HG02852 (cell line): Measurements from ENCODE around the gene NFIX.

Experiments used
- ATAC-seq: cut with Tn5 transposase; IDR thresholded peaks from one replicate; pipeline ENCODE4 v1.9.1; 2021; ENCODE audit warnings: mild to moderate bottlenecking, moderate library complexity; ENCODE audit not compliant: unreplicated experiment

The NFIX gene

DNA sequence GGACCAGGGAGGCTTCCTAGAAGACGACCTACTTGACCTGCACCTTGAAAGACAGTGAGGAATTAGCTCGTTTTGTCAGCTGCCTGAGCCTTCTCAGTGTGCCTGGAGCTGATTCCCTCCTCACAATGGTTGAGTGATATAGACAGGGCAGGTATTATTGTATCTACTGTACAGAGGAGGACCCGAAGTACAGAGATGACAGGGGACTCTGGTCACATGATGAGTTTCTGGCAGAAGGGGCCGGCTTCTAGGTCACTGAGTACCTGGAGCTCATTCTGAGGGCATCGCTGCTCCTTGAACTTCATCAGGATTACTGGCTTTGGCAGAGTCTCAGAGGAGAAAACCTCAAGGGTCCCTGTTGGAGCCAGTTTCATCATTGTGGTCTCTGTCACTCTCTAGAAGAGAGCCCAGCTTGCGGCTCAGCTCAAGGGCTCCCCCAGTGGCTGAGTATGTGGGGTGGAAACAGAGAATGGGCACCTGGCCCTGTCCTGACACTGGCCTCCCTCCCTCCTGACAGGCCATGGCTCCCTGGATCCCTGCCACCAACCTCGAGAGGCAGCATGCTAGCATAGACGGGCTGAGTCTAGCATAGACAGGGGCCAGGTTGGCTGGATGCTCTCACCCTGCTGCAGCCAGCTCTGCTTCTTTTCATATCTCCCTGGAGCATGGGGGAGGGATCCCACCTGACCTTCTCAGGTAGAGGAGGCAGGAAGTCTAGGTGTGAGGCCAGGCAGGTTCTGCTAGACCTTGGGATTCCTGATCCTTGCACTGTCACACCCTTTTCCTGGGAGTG, 38.7 kb downstream of the NFIX start:
- no peak for ATAC-seq

DNA sequence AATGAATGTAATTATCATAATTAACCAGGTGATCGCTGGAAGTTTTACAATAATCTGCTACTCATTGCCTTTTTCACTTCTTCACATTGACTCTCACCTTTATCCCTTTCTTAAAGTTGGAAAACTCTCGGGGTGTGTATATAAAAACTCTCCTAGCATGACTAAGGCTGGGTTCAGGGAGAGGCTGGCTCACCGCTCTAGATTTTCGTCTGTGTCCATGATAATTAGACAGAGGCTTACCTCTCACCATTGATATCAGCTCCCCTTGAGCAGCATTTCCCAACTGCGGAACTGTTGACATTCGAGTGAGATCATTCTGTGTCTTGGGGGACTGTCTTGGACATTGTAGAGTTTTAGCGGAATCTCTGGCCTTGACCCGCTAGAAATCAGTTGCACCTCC, 39.4 kb downstream of the NFIX start:
- ATAC-seq: no peak

DNA sequence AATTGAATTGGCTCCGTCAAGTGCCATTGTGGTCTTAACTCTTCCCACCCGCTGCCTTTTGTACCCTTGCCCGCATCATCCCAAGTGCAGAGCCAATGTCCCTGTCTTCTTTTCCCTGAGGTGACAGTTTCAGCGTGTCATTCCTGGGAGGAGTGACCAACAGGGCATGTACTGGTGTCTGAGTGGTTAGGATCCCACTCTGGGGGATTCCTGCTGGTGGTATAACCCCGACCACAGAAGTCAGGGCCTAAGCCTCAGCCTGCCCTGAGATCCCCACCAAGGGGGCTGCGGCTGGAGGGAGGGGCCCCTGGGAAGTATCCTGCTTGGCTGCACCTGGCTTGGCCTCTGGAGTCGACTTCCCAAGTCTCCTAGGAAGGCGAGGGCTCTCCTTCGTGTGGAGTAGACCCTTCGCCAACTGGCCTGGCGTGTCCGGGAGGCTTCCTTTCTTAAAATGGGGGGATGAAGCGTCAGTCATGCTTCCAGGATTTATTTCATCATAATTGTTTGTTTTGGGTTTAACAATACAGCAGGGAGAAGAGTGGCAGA, 40.6 kb downstream of the NFIX start:
- no peak for ATAC-seq

DNA sequence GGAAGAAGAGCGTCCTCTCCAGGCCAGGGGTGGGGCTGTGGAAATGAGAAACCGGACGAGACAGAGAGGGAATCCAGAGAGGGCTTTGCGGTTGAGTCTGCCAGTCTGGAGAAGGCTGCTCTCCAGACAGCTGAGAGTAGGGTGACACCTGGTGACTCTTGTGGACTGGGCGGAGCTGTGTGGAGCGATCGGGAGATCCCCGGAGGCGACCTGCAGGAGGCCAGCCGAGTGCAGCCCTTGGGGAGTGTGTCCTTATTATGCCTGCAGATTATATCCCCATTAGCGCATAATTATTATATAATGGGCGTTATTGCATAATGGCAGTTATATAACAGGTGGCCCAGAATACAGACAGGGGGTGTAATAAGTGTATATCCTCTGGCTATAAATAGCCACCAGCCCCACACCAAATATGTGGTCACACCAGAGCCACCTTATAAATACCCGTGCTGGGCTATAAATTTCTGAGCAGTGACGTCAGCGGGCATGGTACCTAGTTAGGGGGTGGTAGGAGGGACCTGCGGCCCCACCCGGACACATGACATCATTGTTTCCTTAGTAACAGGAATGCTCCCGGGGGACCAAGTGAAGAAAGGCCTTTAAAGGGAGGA, 41.2 kb downstream of the NFIX start:
- no peak for ATAC-seq

DNA sequence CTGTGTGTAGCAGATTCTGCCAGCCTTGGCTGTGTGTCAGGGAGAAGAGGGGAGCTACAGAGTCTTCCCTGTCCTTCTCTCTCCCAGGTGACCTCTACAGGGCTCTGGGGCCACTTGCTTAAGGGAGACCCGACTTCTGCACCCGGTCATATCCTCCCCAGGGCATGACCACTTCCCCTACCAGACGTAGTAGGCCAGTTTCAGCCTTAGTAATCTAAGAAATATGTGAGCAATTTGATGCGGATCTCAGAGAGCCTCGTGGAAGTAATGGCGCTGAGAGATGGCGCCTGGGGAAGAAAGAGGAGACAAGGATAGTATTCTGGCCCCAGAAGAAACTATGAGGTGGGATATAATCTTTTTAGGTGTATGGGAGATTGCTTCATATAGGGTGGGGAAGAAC, 41.9 kb downstream of the NFIX start:
- ATAC-seq: no peak

DNA sequence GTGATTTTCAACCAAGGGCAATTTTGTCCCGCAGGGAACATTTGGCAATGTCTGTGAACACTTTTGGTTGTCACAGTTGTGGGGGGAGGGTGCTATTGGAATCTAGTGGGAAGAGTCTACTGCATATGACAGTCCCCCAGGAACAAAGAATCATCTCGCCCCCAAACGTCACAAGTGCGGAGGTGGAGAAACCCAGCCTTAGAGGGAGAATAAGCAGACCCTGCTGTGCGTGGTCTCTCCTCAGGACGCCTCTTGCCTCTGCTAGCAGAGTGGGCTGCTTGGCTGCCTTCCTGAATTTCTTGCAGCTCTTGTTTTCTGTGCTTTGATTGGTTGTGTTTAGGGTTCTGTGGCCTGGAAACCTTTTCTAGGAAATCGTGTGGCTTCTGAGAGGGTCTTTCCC, 42.5 kb downstream of the NFIX start:
- ATAC-seq: no peak

DNA sequence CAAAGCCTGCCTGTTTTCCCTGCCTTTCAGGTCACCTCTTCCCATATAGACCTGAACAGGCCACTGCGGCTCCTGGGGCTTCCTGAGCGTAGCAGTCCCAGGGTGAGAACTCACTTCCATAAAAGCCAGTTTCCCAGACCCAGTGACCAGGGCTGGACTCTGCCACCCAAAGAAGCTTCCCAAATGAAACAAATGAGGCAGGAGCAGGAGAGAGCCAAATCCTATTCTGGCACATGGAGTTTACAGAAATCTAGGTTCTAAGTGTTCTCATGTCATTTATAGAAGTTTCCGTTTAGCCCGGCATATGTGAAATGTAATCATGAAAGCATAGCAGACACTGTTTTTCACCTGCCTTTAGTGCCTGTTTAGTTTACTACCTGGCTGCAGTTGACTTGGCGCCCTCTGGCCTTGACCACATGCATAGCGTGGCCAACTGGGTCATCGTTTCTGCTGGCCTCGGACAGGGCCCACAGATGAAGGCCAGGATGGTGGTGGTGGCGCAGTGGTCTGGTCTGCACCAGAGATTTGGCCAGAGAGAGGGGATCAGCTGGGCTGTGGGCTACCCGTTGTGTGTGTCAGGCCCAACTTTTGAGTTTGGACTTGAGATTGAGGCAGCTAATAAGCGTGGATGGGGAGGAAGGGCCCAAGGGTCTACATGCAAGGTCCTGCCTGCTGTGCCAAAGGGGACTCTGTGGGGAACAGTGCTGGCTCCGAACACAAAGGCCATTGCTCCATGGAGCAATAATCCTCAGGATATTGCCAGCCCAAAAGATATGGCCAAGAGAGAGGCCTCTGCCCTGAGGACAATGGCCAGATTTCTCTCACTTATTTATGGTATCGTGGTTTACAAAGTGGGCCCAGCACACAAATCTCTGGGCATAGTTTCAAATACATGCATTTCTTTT, 43.3 kb downstream of the NFIX start:
- ATAC-seq: no peak

DNA sequence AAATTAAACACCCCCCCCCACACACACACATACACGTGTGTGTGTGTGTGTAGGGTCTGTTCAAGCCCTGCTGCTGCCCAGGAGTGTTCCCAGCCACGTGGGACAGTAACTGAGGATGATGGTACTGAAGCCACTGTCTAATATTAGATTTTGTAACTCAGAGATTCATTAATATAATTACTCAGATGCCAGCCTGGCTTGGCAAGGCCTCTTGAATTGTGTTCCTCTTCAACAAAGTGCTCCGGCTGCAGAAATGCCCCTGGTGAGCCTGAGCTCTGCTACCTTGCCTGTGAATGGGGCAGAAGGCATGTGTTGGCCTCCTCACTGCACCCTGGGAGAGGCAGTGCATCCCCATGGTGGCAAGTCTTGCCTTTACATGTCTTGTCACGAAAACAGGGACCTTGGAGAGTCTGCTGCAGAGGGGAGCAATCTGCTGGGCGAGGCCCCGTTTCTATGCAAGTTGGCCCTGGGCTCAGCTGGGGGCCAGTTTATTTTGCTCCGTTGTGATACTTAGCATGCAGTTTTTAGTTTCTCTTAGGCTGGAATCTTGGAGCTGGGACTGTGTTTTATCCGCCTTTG, 44.0 kb downstream of the NFIX start:
- ATAC-seq: no peak

DNA sequence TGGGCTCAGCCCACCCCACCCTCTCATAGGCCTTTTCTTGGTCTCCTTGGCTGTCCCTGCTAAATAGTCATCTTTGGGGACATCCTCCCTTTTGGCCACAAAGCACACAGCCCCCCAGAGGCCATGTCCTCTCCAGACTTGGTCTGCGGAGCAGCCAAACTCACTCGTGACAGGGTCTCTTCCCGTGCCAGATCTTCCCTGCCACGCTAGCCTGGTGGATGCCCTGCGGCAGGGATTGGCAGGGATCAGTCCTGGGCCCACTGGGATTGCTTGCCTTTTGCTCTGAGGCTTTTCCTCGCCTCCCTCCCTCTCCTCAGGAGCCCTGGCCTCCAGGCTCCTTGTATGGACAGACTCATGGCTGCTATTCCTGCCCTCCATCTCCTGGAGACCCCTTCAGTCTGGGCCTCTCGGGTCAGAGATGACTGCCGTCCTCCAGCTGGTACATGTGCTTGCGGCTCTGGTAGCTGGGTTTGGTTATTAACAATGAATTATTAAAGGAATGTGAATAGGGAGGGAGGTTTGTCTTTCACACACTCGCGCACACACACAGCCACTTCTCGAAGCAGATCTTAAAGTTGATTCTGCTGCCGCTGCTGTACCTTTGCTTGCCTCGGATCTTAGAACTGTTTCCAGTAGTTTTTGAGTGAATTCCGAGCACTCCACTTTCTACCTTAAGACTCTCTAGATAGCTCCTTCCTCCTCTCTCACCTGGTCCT, 45.1 kb downstream of the NFIX start:
- ATAC-seq: no peak

DNA sequence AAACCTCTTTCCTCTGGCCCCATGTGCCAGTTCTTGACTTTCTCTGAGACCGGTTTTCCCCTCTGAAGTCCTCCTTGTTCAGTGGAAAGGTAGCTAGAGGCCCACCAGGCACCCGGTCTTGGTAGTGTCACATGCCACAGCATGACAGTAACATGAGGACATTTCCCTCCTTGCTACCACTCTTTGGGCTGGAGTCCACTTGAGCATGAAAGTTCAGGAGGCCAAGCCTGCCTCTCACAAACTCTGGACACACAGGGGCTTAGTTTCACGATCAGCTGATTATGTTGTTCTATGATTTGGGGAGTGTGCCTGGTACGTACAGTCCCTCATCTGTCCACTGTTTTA, 45.6 kb downstream of the NFIX start:
- no peak for ATAC-seq

DNA sequence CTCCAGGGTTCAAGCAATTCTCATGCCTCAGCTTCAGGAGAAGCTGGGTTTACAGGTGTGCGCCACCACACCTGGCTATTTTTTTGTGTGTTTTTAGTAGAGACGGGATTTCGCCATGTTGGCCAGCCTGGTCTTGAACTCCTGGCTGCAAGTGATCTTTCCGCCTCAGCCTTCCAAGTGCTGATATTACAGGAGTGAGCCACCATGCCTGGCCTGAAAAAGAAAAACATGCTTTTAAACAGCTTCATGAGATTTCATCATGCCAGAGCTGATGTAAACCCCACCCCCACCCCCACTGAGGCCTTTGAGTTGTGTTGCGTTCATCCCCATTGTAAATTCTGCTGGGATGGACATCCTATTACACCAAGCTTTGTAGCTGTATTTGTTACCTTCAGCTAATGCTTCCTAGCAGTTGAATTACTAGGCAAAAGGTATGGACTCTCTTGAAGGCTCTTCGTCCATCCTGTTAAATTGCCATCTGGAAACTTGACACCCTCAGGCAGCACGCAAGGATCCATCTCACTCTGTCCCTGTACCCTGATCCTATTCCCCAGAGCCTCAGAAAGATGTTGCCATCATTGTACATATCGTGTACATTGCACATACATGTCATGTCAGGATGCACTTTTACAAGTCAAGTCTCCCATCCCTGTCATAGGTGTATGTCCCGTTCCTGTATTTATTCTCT, 47.3 kb downstream of the NFIX start:
- no peak for ATAC-seq

DNA sequence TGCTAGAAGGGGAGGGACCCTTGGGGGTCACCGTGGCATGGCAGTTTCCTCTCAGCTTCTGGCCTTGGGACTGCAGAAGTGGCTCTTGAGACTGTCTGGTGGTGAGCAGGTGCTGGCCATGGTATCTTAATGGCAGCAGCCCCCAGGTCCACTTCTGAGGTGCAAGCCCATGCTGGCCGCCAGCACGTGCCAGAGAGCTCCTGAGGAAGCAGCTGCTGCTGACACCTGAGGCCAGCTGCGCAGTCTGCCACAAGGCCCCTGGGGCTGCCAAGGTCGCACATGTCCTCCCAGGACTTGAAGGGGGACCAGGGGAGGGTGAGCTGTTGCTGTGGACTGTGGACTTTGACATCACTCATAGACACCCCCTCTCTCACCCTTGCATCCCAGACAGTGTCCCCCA, 48.0 kb downstream of the NFIX start:
- ATAC-seq: no peak

DNA sequence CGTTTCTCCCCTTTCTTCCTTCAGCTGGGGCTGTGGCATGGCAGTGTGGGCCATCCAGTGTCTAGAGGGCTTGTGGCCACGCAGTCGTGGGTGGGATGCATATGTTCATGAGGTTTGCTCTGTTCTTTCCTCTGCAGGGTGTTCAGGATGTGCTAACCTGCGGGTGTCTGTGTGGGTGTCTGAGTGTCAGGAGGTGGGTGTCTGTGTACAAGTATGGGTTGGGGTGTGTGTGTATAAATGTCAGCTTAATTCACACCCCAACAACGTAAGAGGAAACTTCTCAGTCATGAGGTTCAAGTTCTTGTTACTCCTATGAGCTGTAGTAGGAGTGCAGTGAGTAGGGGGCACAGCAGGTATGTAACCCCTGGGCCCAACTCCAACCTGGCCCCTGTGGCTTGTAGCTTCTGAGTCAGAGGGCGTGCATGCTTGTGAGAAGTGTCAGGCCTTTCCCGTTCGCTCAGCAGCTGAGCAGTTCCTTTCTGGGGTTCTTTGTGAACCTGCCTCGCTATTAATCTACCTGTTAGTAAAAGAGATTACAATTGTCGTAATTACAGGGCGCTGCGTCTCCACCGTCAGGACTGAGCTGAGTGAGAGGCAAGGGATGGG, 49.1 kb downstream of the NFIX start:
- no peak for ATAC-seq

DNA sequence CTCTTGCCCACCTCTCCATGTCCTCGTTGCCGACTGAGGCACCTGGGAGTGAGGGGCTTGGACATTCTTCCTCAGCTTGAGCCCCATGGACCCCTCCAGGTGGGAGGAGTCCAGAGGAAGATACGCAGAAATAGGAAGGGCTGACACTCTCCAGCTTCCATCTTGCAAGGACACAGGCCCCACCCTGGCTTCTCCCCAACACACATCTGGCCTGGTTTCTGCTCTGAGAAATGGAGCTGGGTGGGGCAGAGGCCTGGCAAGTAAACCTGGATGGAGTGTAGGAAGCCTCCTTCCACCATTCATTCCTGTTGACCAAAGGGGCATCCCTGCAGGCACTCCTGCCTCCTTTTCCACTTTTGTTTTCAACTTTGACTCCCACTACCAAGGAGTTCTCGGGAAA, 50.5 kb downstream of the NFIX start:
- ATAC-seq: no peak

DNA sequence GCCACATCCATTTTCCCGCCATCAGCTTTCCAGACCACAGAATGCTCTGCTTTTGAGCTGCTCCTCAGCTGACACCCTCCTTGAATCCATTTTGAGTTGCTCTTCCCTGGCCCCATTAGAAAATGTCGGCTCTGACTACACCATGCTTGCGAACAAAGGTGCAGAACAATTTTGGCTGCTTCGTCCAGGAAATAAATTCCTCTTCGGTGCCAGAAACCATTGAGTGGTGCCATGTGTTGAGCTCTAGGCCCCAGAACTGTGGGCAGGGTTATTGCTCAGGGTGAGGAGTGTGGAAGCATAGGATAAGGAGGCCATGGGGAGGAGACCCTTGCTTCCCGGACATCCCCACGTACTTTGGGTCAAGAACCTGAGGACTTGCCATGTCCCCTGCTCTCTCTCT, 52.1 kb downstream of the NFIX start:
- no peak for ATAC-seq

DNA sequence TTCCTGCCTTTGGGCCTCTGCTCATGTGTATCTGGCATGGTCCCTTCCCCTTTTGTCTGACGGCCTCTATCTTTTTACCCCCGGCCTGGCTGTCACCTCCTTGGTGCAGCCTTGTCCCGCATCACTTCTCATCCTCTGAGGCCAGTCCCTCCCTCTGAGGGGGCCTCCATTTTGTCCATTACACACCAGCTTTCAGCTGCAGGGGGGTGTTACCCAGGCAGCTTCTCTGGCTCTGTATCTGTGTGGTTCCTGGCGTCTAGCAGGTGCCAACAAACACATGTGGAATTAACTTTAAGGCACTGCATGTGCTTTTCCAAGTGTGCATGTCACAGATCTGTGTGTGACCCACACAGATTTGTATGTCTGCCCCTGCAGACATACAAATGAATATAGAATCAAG, 55.0 kb downstream of the NFIX start:
- ATAC-seq: no peak

DNA sequence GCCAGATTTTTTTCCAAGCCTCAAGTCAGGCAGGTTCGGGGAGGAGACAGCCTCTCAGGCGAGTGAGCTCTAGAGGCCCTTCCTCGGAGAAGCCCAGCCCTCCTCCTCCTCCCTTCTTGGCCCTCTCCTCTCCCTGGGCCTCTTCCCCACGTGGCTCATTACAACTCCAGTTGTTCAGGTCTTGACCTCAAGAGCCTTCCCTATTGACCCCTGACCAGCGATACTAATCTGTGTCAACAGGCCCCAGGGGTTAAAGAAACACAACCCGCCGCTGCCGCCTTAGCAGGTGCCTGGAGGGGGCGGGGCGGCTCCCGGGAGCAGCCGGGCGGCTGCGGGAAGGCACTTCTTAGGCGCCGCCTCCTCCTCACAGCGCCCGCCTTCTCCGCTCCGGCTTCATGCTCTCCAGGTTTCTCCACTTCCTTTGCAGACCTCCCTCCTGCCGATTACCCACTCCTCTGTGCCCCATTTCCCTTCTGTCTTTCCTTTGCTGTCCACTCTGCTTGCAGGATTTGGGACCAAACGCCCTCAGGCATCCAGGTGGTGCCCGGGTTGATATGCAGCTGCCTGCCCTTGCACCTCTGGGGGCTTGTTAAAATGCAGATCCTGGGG, 56.4 kb downstream of the NFIX start:
- ATAC-seq: no peak

DNA sequence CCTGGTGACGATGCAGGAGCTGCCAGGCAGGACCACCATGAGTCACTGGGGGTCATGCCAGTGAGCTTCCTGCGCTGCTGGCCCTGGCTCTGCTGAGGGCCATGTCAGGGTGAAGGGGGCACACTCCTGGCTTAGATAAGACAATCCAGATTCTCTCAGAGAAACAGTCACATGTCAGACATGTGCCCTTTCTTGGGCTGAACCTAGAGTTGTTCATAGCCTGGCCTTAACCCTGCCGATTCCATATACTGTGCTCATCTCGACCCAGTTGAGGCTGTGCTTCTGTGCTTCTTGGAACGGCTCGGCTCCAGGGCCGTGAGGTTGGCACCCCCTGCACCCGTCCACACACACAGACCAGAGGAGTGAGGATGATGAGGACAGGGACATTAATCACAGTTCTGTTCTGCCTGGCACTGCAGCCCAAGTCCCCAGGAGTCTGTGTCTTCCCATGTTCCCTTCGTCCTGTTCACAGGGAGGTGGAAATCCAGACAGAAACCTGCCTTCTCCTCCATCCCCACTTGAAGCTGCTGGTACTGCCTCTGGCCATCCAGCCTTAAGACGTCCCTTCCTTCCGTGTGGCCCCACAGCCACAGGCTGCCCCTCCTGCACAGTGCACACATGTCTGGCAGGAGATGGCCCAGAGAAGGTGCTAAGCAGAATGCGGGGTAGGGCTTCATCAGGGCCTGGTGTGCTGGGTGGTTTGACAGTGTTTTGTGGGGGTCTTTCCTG, 57.3 kb downstream of the NFIX start:
- no peak for ATAC-seq

DNA sequence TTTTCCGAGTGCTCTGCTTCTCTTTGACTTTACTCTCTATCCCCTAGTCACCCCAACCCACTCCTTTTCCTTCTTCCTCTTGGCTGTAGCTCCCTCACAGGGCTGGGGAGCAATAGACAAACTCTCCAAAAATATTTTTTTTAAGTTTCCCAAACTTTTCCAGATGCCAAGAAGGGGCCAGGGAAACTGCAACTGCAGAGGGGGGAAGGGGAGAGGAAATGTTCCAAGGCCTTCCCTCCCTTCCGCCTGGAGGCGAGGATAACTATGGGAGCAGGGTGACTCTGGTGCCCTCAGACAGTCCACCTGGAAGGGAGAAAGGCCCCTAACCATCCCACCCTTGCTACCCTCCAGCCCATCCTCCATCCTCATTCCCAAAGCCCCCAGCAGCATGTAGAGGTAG, 58.0 kb downstream of the NFIX start:
- no peak for ATAC-seq
